Lung (tissue), 12 donors: ENCODE results near the gene FMO1. TPM values are rescaled to one million over a fixed set of nuclear protein-coding genes. Genes with fewer than 3 reads are reported as not detected.
A peak's percentile ranks its signal among the peaks of the same experiment; 100 is the strongest.

Experiments
- ATAC-seq: fragments of 200-7000 bp; cut with Tn5 transposase; one replicate; pipeline ENCODE4 v1.9.1; 2020; ENCODE audit warnings: moderate number of reproducible peaks; ENCODE audit not compliant: insufficient read depth, low FRiP score
- DNase-seq, 3 donors: peaks; one replicate each; pipeline ENCODE4 v3.0.0-alpha.2; 2013 to 2017
- H3K27ac ChIP-seq, 2 donors: one replicate each; pipeline ENCODE4 v1.5.1; 2013; ENCODE audit warnings: mild to moderate bottlenecking in 2 of 2, moderate library complexity in 2 of 2, control low read depth in 1 of 2, inconsistent platforms in 1 of 2, low read depth in 1 of 2, low read length in 1 of 2
- H3K27me3 ChIP-seq, 3 donors: one replicate each; pipeline ENCODE4 v1.5.1; 2013; ENCODE audit warnings: low read length in 2 of 3; ENCODE audit not compliant: control insufficient read depth in 3 of 3, insufficient read depth in 3 of 3
- H3K36me3 ChIP-seq, 4 donors: one replicate each; pipeline ENCODE4 v1.5.1; 2013; ENCODE audit warnings: low read length in 4 of 4, mild to moderate bottlenecking in 1 of 4, moderate library complexity in 1 of 4; ENCODE audit not compliant: control insufficient read depth in 4 of 4, insufficient read depth in 4 of 4
- H3K4me1 ChIP-seq, 5 donors: one replicate each; pipeline ENCODE4 v1.5.1; 2013; ENCODE audit warnings: low read length in 5 of 5, mild to moderate bottlenecking in 2 of 5, moderate library complexity in 1 of 5; ENCODE audit not compliant: control insufficient read depth in 5 of 5, insufficient read depth in 5 of 5
- H3K4me3 ChIP-seq: one replicate; pipeline ENCODE4 v1.5.1; 2013; ENCODE audit warnings: mild to moderate bottlenecking, control low read depth, moderate library complexity
- H3K9ac ChIP-seq, 2 donors: one replicate each; pipeline ENCODE4 v1.5.1; 2013; ENCODE audit warnings: low read length in 2 of 2, control low read depth in 1 of 2; ENCODE audit not compliant: insufficient read depth in 1 of 2
- H3K9me3 ChIP-seq, 4 donors: one replicate each; pipeline ENCODE4 v1.5.1; 2013; ENCODE audit warnings: low read length in 3 of 4, mild to moderate bottlenecking in 1 of 4, moderate library complexity in 1 of 4; ENCODE audit not compliant: control insufficient read depth in 4 of 4, insufficient read depth in 3 of 4
- CTCF ChIP-seq: IDR thresholded peaks from 2 replicates; pipeline ENCODE4 v1.5.1; 2012; ENCODE audit warnings: mild to moderate bottlenecking; ENCODE audit errors: control extremely low read depth, extremely low read depth
- WGBS, 2 donors: extraction: QIAGEN DNeasy Blood & Tissue Kit; methylation state at CpG; one replicate each; pipeline ENCODE4 v1.1.7; 2013; 5-methylcytosine and 5-hydroxymethylcytosine counted together
- polyA plus RNA-seq, 2 donors: library from polyadenylated mRNA; stranded (reverse); fragments of 200-250 nt; gene quantifications; one replicate each; pipeline ENCODE4 v1.2.1, GENCODE V29; 2013
- total RNA-seq, 2 donors: library from RNA; depleted of rRNA in 1 of 2; stranded (reverse); fragments of >200 nt in 1 of 2; gene quantifications; one replicate each; pipeline ENCODE4 v1.2.1, GENCODE V29; 2014 to 2021
- donor health status: control.
- donor health status: control.
- donor health status: Bipolar disorder and iron deficiency.
- donor health status: healthy.
- donor health status: DM: yes; HTN: yes; CAD: no.

FMO1 gene
- total and polyA plus RNA-seq, 4 donors, result 0.47 to 8.7 (median 2.1) TPM

GRCh38 chr1:171263901-171264300, 15.6 kb downstream of the FMO1 start:
- Histone ChIP-seq H3K27ac (no peak overlapping the region), H3K9me3 (no peaks in the 10 kb centered on the region), H3K27me3 (no peaks in the 10 kb centered on the region), H3K36me3 (no peaks in the 10 kb centered on the region), H3K9ac (peak overlapping the region in 1 of 2 donors; percentile 13), H3K4me1 (peaks cover 0 to 10% (median 2%) of the 10 kb centered on the region in 5 donors), H3K4me3 (no peak overlapping the region)
- DNase-seq (peak; percentile 26 to 89 (median 84)), ATAC-seq (no peak)
- TF ChIP-seq CTCF, result no peak
- WGBS, 2 donors, result 49 to 59% methylated on average over 2 of the region's 2 CpGs

GRCh38 chr1:171265686-171266085, 17.4 kb downstream of the FMO1 start:
- Histone ChIP-seq H3K4me1 (peaks cover 0 to 8% (median 2%) of the 10 kb centered on the region in 5 donors), H3K9ac (no peak overlapping the region), H3K27ac (no peak overlapping the region), H3K4me3 (no peak overlapping the region), H3K9me3 (no peaks in the 10 kb centered on the region), H3K36me3 (no peaks in the 10 kb centered on the region), H3K27me3 (no peaks in the 10 kb centered on the region)
- 75 to 82% methylated on average over 2 of the region's 2 CpGs for WGBS, 2 donors
- ATAC-seq (no peak), DNase-seq (no peak)
- TF ChIP-seq CTCF, result no peak

GRCh38 chr1:171266930-171267329, 18.6 kb downstream of the FMO1 start:
- peaks cover 0 to 8% (median 2%) of the 10 kb centered on the region in 5 donors for H3K4me1 ChIP-seq
- no peaks in the 10 kb centered on the region for H3K9me3 ChIP-seq
- no peak overlapping the region for H3K4me3 ChIP-seq
- 73 to 77% methylated on average over 4 of the region's 4 CpGs for WGBS, 2 donors
- H3K36me3 ChIP-seq, result no peaks in the 10 kb centered on the region
- DNase-seq (no peak), ATAC-seq (no peak)
- no peaks in the 10 kb centered on the region for H3K27me3 ChIP-seq
- no peak for TF ChIP-seq CTCF
- no peak overlapping the region for H3K9ac ChIP-seq
- H3K27ac ChIP-seq, result no peak overlapping the region

DNA sequence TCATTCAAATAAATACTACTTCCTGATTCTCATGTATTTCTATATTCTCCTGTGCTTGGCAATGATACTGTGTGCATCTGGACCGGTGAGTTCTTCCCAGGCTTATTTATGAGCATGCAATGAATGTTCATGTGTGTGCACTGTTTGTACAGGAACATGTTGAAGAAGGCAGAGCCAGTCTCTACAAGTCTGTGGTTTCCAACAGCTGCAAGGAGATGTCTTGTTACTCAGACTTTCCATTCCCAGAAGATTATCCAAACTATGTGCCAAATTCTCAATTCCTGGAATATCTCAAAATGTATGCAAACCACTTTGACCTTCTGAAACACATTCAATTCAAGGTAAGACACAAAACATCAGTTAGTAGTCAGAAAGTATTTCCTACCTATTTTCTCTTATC, 19.1 kb downstream of the FMO1 start:
- no peak overlapping the region for H3K27ac ChIP-seq
- H3K36me3 ChIP-seq, result no peaks in the 10 kb centered on the region
- DNase-seq (no peak), ATAC-seq (no peak)
- H3K4me1 ChIP-seq, result peaks cover 0 to 8% (median 2%) of the 10 kb centered on the region in 5 donors
- no peak overlapping the region for H3K4me3 ChIP-seq
- H3K9me3 ChIP-seq, result no peaks in the 10 kb centered on the region
- WGBS, 2 donors, result 64 to 84% methylated on average over 1 of the region's 1 CpG
- TF ChIP-seq CTCF, result no peak
- H3K27me3 ChIP-seq, result no peaks in the 10 kb centered on the region
- H3K9ac ChIP-seq, result no peak overlapping the region
